Stomach (tissue), 9 donors: ENCODE measurements around the gene CYS1. TPM values are rescaled to one million over a fixed set of nuclear protein-coding genes. Genes with fewer than 3 reads are reported as not detected.
A peak's percentile ranks its signal among the peaks of the same experiment; 100 is the strongest.

Experiments
- DNase-seq, 2 donors: peaks; one replicate each; pipeline versions ENCODE4 v3.0.0 to v3.0.0-alpha.2; 2013 to 2019
- H3K27ac ChIP-seq, 5 donors: fragments of 200-600 bp in 4 of 5; sonication (generic) in 4 of 5; one replicate each; pipeline ENCODE4 v1.5.1; 2013 to 2019; ENCODE audit warnings: mild to moderate bottlenecking in 1 of 5, moderate library complexity in 1 of 5
- H3K27me3 ChIP-seq, 3 donors: fragments of 200-600 bp; sonication (generic); one replicate each; pipeline ENCODE4 v1.5.1; 2017 to 2019; ENCODE audit warnings: mixed run types in 1 of 3
- H3K36me3 ChIP-seq, 4 donors: fragments of 200-600 bp; sonication (generic); 1 replicate in 3 of 4; 2 replicates in 1 of 4; pipeline ENCODE4 v1.5.1; 2016 to 2019
- H3K4me1 ChIP-seq, 4 donors: fragments of 200-600 bp; sonication (generic); one replicate each; pipeline ENCODE4 v1.5.1; 2016 to 2019
- H3K4me3 ChIP-seq, 4 donors: fragments of 200-600 bp; sonication (generic) in 3 of 4; one replicate each; pipeline ENCODE4 v1.5.1; 2016 to 2019; ENCODE audit warnings: mild to moderate bottlenecking in 1 of 4
- H3K9me3 ChIP-seq, 4 donors: fragments of 200-600 bp; sonication (generic); one replicate each; pipeline ENCODE4 v1.5.1; 2016 to 2019
- EP300 ChIP-seq: sonication (generic); formaldehyde crosslinking; IDR thresholded peaks from one replicate; pipeline ENCODE4 v1.6.1; 2017; ENCODE audit warnings: antibody characterized with exemption
- POLR2A ChIP-seq, 4 donors: fragments of 450-650 bp; IDR thresholded peaks; one replicate each; pipeline ENCODE4 v1.6.1; 2016; ENCODE audit warnings: antibody characterized with exemption in 4 of 4, control low read depth in 2 of 4, mild to moderate bottlenecking in 1 of 4, moderate library complexity in 1 of 4
- POLR2AphosphoS5 ChIP-seq, 3 donors: sonication (generic); formaldehyde crosslinking; IDR thresholded peaks; one replicate each; pipeline ENCODE4 v1.6.1; 2016; ENCODE audit warnings: antibody characterized with exemption in 3 of 3
- WGBS, 5 donors: extraction: QIAGEN DNeasy Blood & Tissue Kit in 3 of 5; methylation state at CpG; one replicate each; pipeline versions ENCODE4 v1.1.5 to v1.1.7; 2013 to 2018; 5-methylcytosine and 5-hydroxymethylcytosine counted together
- intact Hi-C: fragments of 100-400 bp; cut with DNase I; formaldehyde crosslinking; loops from one replicate; pipeline ENCODE4 v1.15.1; 2023; ENCODE audit warnings: low total_unique reads
- polyA plus RNA-seq, 3 donors: library from polyadenylated mRNA; stranded (reverse); fragments of 200-250 nt; gene quantifications; one replicate each; pipeline ENCODE4 v1.2.3, GENCODE V29; 2013
- total RNA-seq, 5 donors: library from RNA; depleted of rRNA; stranded (reverse); fragments of >200 nt; gene quantifications; one replicate each; pipeline versions ENCODE4 v1.1.0 to v1.2.3, GENCODE V29; 2014 to 2016
- TF ChIP-seq, protein P1 (sequence below), 7 experiments: fragments of 450-650 bp in 4 of 7; fragments of 200-600 bp in 3 of 7; sonication (generic) in 3 of 7; IDR thresholded peaks; one replicate each; pipeline ENCODE4 v1.5.1; 2016 to 2019; ENCODE audit warnings: antibody characterized with exemption in 7 of 7, control low read depth in 2 of 7, mild to moderate bottlenecking in 1 of 7
- donor health status: healthy with polysubstance abuse.
- donor health status: Bipolar disorder and iron deficiency.
- donor health status: healthy.

The CYS1 gene
- total and polyA plus RNA-seq, 8 donors: 1.1 to 33.8 (median 3.9) TPM; not detected in 1

DNA sequence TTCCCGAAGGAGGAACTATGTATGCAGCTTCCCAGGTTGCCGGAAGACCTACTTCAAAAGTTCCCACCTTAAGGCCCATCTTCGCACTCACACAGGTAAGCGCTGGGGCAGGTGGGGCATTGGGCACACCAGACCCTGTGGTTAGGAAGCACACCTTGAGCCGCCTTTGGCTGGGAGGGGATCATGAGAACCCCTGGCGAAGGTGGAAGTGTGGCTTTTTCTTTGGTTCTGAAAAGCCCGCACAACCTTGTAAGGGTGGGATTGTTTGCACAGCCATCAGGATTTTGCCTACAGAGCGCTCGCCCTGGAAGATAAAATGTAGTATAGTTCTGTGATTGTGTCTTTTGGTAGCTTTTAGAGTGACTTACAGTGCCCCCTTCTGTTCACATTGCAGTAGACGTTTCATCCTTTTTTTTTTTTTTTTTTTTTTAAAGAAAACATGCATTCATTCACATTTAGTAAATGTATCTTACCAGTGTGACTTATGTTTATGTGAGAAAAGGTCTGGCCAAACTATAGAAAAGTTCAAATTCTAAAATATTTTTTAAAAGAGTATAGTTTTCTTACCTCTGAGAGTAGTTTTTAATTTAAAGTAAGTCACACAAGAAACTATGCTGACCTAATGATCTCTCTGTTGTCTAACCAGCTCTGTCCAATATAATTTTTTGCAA lies 31.6 kb downstream of the CYS1 start:
- peak in 1 of 2 donors; percentile 88 for DNase-seq
- TF ChIP-seq POLR2A (IDR thresholded peaks at IDR 0.05): no peak
- TF ChIP-seq, protein P1, sequence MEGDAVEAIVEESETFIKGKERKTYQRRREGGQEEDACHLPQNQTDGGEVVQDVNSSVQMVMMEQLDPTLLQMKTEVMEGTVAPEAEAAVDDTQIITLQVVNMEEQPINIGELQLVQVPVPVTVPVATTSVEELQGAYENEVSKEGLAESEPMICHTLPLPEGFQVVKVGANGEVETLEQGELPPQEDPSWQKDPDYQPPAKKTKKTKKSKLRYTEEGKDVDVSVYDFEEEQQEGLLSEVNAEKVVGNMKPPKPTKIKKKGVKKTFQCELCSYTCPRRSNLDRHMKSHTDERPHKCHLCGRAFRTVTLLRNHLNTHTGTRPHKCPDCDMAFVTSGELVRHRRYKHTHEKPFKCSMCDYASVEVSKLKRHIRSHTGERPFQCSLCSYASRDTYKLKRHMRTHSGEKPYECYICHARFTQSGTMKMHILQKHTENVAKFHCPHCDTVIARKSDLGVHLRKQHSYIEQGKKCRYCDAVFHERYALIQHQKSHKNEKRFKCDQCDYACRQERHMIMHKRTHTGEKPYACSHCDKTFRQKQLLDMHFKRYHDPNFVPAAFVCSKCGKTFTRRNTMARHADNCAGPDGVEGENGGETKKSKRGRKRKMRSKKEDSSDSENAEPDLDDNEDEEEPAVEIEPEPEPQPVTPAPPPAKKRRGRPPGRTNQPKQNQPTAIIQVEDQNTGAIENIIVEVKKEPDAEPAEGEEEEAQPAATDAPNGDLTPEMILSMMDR (IDR thresholded peaks at IDR 0.05): peak in 5 of 7 experiments; percentile 35 to 68 (median 39)
- WGBS, 5 donors: 42 to 52% (median 50%) methylated on average over 10 of the region's 10 CpGs
- no peaks in the 10 kb centered on the region for H3K27me3 ChIP-seq
- H3K9me3 ChIP-seq: no peaks in the 10 kb centered on the region
- intact Hi-C loops: loop anchor here (5.0 kb wide), 1 partner anchor 61 kb away; no protein-coding TSS in a partner anchor
- peak overlapping the region in 3 of 5 donors; percentile 3 to 99 (median 26) for H3K27ac ChIP-seq
- H3K4me1 ChIP-seq: peaks cover 53 to 80% (median 72%) of the 10 kb centered on the region in 4 donors
- peak overlapping the region in 1 of 4 donors; percentile 32 for H3K4me3 ChIP-seq
- H3K36me3 ChIP-seq: peaks cover 35 to 75% (median 72%) of the 10 kb centered on the region in 4 donors

DNA sequence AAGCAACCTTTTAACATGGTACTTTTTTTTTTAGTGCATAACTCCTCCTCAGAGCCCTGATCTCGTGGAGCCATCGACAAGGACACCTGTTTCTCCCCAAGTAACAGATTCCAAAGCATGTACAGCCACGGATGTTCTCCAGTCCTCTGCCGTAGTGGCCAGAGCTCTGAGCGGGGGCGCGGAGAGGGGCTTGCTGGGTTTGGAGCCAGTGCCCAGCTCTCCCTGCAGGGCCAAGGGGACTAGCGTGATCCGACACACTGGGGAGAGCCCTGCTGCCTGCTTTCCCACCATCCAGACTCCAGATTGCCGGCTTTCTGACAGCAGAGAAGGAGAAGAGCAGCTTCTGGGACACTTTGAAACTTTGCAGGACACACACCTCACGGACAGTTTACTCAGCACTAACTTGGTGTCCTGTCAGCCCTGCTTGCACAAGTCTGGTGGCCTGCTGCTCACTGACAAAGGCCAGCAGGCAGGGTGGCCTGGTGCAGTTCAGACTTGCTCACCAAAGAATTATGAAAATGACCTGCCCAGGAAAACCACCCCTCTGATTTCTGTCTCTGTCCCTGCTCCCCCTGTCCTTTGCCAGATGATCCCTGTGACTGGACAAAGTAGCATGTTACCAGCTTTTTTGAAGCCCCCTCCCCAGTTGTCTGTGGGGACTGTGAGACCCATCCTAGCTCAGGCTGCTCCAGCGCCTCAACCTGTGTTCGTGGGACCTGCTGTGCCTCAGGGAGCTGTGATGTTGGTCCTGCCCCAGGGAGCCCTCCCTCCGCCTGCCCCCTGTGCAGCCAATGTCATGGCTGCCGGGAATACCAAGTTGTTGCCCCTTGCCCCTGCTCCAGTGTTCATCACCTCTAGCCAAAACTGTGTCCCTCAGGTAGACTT lies 32.4 kb downstream of the CYS1 start:
- peak overlapping the region in 1 of 4 donors; percentile 32 for H3K4me3 ChIP-seq
- WGBS, 5 donors: 80 to 90% (median 89%) methylated on average over 13 to 15 of the region's 15 CpGs
- DNase-seq: no peak
- H3K4me1 ChIP-seq: peaks cover 47 to 72% (median 64%) of the 10 kb centered on the region in 4 donors
- H3K27me3 ChIP-seq: no peaks in the 10 kb centered on the region
- H3K9me3 ChIP-seq: no peaks in the 10 kb centered on the region
- TF ChIP-seq POLR2A (IDR thresholded peaks at IDR 0.05) (no peak), POLR2AphosphoS5 (IDR thresholded peaks at IDR 0.05) (no peak), EP300 (no peak)
- TF ChIP-seq, protein P1 (IDR thresholded peaks at IDR 0.05): no peak
- intact Hi-C loops: loop anchor here (5.0 kb wide), 1 partner anchor 61 kb away; no protein-coding TSS in a partner anchor
- peaks cover 34 to 67% (median 64%) of the 10 kb centered on the region in 4 donors for H3K36me3 ChIP-seq
- peak overlapping the region in 3 of 5 donors; percentile 3 to 99 (median 26) for H3K27ac ChIP-seq

DNA sequence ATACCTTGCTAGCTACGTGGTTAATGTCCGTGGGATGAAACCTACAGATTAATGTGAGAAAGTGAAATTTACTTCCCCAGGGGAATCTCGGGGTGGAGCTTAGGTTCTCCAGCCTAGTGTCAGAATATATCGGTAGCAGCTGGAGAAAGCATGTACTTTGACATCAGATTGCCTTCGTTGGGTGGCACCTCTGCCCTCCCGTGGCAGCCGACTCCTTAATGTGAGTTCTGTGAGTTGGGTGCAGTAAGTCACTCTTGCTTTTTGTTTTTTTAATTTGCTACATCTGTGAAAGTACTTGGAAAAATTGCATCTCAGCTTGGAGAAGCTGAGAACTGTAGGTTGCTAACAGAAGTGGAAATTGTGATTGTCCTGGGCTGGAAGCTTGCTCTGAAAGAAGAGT lies 33.3 kb downstream of the CYS1 start:
- intact Hi-C loops: loop anchor here (5.0 kb wide), 1 partner anchor 60 kb away; no protein-coding TSS in a partner anchor
- Histone ChIP-seq H3K27me3 (no peaks in the 10 kb centered on the region), H3K4me1 (peaks cover 55 to 74% (median 72%) of the 10 kb centered on the region in 4 donors), H3K4me3 (no peak overlapping the region), H3K27ac (peak overlapping the region in 3 of 5 donors; percentile 92 to 99 (median 99)), H3K9me3 (no peaks in the 10 kb centered on the region), H3K36me3 (peaks cover 29 to 58% (median 55%) of the 10 kb centered on the region in 4 donors)
- 47 to 67% (median 62%) methylated on average over 7 of the region's 7 CpGs for WGBS, 5 donors
- no peak for DNase-seq
- TF ChIP-seq POLR2AphosphoS5 (IDR thresholded peaks at IDR 0.05) (no peak), EP300 (no peak), POLR2A (IDR thresholded peaks at IDR 0.05) (no peak)

DNA sequence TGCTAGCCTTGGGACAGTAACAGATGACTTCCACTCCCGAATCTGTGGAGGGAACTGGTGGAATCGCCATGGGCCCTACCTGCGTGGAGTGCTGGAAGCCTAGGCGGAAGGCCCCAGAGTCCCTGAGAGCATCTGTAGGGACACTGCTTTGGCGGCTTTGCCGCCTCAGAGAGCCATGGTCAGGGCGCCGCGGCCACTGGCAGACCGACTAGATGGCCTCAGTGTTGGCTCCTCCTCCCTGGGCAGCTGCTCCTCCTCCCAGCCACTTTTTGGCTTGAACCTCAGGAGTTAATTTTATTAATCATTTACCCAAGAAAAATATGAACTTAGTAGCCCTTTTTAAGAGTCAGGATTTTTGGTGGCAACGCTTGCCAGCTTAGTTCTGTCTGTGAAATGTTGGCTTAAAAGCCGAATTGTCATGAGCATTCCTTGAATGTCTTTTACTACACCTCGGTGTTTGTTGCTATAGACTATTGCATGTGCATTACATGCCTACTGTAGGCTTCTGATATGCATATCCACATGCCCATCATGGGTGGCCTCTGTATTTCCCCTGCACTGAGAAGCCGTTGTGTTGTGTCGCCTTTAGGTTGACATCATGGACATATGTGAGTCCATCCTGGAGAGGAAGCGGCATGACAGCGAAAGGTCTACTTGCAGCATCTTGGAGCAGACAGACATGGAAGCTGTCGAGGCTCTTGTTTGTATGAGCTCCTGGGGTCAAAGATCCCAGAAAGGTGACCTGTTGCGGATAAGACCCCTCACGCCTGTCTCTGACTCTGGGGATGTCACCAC lies 34.5 kb downstream of the CYS1 start:
- DNase-seq: peak in 1 of 2 donors; percentile 70
- Histone ChIP-seq H3K27ac (peak overlapping the region; percentile 13 to 99 (median 96)), H3K9me3 (no peaks in the 10 kb centered on the region), H3K4me1 (peaks cover 61 to 85% (median 83%) of the 10 kb centered on the region in 4 donors), H3K4me3 (peak overlapping the region; percentile 52 to 67 (median 58)), H3K36me3 (peaks cover 24 to 46% (median 44%) of the 10 kb centered on the region in 4 donors), H3K27me3 (no peaks in the 10 kb centered on the region)
- TF ChIP-seq, protein P1 (IDR thresholded peaks at IDR 0.05): no peak
- TF ChIP-seq POLR2AphosphoS5 (IDR thresholded peaks at IDR 0.05) (peak in 1 of 3 donors; percentile 8), EP300 (no peak), POLR2A (IDR thresholded peaks at IDR 0.05) (no peak)
- intact Hi-C loops: loop anchor here (5.0 kb wide), 1 partner anchor 58 kb away; no protein-coding TSS in a partner anchor
- 46 to 69% (median 58%) methylated on average over 20 of the region's 20 CpGs for WGBS, 5 donors
